ENCODE measurements around the gene TMEM80.
"Not testable (repeated sequence)": the region's sequence is repeated elsewhere in the genome, so short reads cannot be mapped to it uniquely, and the experiment has no call there.

DNA sequence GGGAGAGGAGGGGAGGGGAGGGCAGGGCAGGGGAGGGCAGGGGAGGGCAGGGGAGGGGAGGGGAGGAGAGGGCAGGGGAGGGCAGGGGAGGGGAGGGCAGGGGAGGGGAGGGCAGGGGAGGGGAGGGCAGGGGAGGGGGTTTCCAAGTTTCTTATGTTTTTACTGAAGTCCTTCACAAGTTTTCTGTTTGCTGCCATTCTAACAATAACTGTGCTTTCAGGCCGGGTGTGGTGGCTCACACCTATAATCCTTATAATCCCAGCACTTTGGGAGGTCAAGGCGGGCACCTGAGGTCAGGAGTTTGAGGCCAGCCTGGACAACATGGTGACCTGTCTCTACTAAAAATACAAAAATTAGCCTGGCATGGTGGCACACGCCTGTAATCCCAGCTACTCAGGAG lies 5.4 kb upstream of the TMEM80 start:
- TF ChIP-seq SUZ12 (IDR thresholded peaks at IDR 0.05; ENCODE audit: extremely low read depth, insufficient read depth, insufficient read length); YY1 (IDR thresholded peaks at IDR 0.05; ENCODE audit: insufficient read depth, insufficient read length); ZNF274 (IDR thresholded peaks at IDR 0.05; ENCODE audit: low read depth, low read length): not testable (repeated sequence)
